GM19351 (cell line): ENCODE data around the gene DHRSX.
"Not testable (repeated sequence)": the region's sequence is repeated elsewhere in the genome, so short reads cannot be mapped to it uniquely, and the experiment has no call there.

Source experiments
- ATAC-seq: cut with Tn5 transposase; IDR thresholded peaks from one replicate; pipeline ENCODE4 v1.9.1; 2021; ENCODE audit warnings: mild to moderate bottlenecking, moderate library complexity; ENCODE audit not compliant: unreplicated experiment

Gene DHRSX

DNA sequence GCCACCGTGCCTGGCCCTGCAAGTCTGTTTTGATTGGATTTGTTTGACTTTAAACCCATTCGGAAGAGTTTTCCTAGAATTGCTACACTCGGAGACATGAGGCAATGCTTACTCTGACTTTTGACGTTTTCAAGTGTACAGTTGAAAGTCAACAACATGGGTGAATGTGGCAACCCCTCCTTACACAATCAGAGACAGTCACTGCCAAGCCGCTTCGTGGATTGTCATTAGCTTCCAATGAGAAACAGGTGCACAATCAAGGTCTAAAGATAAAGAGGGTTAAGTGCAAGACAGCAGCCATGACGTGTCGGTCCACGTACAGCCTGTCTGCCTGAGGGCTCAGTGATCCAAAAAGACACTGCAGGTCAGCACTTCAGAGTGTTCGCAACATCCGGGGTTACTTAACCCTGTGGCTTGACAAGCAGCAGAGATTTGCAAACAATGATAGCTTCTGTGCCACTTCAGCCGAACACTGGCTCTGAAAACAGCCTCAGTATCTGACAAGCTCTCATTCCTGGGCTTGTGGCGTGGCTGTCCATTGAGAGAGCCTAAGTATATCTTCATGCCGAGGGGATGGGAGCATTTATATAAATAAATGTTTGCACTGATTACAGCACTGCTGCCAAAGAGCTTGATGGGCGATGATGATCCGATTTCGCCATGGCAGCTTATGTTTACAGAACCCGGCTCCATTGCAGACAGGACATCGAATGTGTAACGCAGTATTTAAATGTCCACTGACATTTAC lies 180.0 kb downstream of the DHRSX start:
- ATAC-seq = no peak

DNA sequence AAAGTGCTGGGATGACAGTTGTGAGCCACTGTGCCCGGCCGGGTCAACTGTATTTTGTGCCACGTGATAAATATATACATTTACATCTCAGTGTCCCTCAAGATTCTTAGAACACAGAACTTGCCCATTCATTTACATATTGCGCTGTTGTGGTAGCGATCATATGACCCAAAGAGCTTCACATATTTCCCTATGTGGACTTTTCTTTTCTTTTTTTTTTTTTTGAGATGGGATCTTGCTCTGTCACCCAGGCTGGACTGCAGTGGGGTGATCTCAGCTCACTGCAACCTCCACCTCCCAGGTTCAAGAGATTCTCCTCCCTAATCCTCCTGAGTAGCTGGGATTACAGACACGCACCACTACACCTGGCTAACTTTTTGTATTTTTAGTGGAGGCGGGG lies 180.7 kb downstream of the DHRSX start:
- no peak for ATAC-seq

DNA sequence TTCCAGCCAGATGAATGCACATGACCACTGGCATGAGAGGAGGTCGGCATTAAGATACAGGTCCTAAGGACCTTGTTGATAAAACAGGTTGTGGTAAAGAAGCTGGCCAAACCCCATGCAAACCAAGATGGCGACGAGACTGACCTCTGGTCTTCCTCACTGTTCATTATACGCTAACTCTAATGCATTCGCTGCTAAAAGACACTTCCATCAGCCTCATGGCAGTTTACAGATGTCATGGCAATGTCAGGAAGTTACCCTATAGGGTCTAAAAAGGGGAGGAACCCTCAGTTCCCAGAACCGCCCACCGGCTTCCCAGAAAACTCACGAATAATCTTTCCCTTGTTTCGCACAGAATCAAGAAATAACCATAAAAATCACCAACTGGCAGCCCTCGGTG lies 182.4 kb downstream of the DHRSX start:
- no peak for ATAC-seq

DNA sequence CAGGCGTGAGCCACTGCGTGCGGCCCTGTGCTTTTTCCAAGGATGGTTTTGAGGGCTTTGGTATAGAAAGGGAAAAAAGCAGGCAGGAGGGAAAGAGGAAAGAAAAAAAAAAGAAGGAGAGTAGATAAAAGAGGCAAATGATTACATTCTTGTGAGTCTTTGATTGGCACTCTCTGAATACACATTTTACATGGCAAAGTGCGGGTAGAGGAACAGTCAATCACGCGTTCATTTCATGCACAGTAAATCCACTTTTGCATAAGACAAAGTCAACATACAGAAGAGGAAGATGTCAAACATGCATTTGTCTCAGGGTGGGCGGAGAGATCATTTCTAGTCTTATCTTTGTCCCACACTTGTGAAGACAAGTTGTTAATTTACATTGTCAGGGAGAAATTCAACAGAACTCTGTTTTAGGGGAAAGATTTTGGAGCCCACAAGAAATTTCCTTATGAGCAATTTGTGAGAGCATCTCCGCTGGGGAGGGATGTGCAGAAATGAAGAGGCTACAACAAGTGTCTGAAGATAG lies 183.2 kb downstream of the DHRSX start:
- ATAC-seq = no peak

DNA sequence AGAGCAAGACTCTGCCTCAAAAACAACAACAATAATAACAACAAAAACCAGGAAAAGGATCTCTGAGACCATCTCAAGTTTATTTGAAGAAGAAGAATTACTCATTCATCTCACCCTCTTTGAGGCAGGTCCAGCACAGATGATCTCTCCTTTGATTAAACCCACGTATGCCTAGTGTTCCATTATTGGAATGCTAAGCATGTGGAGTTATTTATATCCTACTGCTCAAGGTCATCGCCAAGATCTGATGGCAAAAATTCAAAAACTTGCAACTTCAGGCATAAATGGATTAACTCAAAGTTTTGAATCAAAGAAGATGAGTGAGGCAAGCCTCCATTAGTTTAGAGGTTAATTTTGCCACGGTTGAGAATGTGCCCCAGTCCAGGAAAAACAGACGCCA lies 184.2 kb downstream of the DHRSX start:
- ATAC-seq = no peak

DNA sequence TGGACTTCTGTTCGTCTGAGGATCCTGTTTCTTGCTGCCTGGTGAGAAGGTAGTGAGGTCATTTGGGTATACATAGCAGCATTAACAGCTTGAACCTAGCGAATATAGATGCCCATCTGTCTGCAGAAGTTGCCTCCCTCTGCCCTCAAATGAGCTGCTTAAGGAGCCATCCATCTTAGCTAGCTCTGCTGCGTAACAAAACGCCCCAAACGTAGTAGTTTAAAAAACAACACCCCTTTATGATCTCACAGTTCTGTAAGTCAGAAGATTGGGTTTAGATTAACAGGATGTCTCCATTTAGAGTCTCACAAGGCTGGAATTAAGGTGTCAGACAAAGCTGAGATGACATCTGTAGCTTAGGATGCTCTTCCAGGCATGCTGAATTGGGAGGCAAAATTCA lies 185.3 kb downstream of the DHRSX start:
- ATAC-seq = no peak

DNA sequence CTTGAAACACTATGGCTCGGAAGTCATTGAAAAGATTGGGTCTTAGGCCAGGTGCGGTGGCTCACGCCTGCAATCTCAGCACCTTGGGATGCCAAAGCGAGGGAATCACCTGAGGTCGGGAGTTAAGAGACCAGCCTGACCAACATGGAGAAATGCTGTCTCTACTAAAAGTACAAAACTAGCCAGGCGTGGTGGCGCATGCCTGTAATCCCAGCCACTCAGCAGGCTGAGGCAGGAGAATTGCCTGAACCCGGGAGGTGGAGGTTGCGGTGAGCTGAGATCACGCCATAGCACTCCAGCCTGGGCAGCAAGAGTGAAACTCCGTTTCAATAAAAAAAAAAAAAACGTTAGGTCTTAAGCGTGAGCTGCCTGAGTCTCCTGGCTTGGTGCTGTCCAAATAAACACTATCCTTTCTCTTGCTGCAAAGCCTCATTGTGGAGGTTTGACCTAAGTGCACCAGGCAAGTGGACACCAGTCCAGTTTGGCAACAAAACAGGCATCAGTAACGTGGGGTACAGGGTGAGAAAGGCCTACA lies 185.9 kb downstream of the DHRSX start:
- ATAC-seq = no peak

DNA sequence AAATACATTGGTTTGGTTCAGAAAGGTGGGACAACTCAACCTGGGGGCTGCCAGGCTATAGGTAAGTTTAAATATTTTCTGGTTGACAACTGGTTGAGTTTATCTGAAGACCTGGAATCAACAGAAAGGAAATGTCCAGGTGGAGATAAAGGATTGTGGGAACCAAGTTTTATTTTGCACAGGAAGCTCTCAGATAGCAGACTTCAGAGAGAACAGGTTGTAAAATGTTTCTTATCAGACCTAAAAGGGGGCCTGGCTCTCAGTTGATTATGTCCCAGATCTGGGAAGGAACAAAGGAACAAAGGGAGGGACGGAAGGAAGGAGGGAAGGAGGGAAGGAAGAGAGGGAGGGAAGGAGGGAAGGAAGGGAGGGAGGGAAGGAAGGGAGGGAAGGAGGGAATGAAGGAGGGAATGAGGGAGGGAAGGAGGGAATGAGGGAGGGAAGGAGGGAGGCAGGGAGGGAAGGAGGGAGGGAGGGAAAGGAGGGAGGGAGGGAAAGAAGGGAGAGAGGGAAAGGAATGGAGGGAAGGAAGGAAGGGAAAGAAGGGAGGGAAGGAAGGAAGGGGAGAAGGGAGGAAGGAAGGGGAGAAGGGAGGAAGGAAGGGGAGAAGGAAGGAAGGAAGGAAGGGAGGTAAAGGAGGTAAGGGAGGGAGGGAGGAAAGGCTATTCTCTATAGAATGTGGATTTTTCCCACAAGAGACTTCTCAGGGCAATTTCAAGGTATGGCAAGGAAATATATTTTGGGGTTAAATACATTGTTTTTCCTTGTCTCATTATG lies 186.7 kb downstream of the DHRSX start:
- no peak for ATAC-seq

DNA sequence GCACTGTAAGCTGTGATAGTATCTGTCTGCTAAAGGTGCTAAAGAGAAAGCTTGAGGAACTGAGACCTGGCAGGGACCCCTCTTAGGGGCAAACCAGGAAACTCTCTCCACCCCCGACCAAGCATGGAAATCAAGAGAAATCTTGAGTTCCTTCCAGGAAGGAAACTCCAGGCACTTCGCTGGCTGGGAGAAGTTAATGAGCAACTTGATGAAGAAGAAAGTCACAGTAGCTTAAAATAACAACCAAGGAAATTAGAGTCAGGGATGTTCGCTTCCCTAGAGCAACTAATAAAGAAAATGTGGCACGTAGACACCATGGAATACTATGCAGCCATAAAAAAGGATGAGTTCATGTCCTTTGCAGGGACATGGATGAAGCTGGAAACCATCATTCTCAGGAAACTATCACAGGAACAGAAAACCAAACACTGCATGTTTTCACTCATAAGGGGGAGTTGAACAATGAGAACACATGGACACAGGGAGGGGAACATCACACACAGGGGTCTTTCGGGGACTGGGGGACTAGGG lies 188.7 kb downstream of the DHRSX start:
- ATAC-seq = not testable (repeated sequence)

DNA sequence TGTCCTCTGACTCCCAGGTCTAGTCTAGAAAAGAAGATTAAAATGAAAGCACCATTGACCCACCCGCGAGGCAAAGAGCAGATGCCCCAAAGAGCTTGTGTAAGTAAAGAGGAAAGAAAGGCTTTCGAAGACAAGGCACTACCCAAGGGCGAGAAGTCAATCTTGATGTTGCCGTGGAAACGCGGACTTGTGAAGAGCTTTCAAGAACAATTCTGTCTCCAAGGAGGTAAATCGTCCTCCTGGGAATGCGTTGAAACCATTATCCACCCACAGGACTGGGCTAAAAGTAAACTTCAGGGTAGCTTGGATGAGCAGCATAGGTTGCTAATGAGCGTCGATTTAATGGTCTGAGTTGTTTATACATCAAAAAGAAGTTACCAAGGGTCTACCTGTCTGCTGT lies 189.3 kb downstream of the DHRSX start:
- ATAC-seq = no peak

DNA sequence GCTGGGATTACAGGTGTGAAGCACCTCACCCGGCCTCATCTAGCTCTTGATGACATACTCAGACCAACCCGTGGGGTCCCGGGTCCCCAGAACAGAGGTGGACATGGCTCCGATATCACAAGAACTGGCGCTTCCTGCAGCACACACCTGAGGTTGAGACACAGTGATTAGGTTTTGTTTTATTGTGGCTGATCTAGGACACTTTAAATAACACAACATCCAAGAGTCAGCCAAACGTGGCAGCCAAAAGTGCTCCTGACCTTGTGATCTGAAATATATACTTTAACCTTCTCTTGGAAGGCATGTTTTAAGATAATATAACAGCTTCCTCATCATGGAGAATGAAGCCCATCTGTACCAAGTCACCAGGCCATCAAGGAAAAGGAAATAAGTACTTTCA lies 198.9 kb downstream of the DHRSX start:
- ATAC-seq = no peak

DNA sequence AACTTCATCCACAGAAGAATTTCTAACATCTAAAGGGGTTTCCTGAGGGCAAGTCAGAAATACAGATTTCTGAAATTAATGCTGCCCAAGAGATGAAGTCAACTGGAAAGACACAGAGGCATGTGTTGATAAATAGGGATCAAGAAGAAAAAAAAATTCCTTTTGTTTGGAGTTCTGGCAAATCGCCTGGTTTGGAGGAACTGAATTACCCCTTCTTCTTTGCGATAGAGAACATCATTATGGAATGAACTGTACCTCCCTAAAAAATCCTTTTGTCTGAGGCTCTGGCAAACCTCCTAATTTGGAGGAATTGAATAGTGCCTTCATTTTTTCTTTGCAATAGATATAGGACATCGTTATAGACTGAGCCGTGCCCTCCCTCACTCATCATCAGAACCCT lies 200.9 kb downstream of the DHRSX start:
- ATAC-seq = no peak

DNA sequence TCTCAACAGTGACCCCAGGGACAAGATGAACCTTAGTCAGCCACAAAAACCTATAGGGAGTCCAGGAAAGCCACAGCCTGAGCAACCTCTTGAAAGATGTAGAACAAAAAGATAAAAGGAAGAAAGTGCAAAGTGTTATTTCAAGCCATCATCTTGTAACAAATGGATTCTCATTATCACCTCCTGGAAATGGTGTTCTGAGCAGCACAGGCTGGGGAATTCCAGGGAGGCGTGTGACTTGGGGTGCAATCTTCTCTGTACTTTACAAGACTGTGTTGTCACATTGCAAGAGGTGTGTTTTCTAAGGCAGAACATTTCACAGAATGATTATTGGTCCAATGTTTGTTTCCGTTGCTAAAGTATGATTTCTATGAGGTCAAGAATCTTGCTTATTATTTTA lies 214.0 kb downstream of the DHRSX start:
- ATAC-seq = no peak

DNA sequence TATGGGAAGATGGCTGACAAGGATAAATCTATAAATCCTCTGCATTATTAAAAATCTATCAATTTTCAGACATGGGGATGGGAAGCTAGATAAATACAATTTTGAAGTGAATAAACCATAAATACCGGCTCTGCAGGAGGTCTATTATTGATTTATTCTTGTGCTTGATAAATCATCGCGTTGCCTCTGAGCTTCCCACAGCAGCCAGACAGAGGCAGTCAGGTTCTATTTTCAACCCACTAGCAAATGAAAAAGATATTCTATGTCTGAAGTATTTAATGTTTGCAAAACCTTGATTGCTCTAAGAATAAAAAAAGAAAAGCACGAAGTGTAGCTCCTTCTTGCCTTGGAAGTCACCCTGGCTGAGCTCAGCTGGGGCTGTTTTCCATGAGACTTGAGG lies 216.2 kb downstream of the DHRSX start:
- no peak for ATAC-seq

DNA sequence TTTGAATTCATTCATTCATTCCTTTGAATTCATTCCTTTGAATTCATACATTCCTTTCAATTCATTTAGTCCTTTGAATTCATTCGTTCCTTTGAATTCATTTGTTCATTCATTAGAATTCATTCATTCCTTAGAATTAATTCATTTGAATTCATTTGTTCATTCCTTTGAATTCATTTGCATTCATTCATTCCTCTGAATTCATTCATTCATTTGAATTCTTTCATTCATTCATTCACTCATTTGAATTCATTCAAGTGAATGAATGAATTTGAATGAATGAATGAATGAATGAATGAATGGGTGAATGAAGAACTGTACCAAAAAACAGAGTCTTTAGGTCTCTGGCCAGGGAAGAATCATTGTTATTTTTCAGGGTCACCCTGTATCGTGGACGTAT lies 216.6 kb downstream of the DHRSX start:
- ATAC-seq = no peak

DNA sequence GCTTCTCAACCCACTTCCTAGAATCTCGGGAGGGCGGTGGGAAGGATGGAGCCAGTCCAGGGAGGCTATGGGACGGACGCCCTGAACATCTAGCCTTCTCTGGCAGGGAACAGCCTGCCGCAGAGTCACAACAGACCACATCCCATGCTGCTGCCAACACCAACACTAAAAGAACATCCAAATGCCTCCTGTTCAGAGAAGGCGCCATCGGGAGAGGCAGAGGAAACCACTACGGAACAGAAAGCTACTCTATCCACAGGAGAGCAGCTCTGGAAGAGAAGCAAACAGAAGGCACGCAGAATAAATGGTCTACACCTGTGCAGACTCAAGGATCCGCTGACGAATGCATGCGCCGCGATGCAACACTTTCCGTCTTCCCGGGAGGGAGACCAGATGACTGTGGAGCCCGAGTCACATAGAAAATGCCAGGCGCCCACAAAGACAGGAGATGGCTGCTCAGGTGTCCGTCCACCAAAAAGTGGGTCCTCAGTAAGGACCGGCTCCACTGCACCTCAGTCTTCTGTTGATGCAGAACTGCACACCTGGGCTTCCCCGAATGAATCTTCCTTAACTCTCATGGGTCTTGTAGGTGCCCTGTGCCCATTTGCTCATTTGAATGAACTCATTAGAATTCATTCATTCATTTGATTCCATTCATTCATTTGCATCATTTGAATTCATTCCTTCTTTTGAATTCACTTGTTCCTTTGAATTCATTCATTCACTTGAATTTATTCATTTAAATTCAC lies 217.5 kb downstream of the DHRSX start:
- ATAC-seq = no peak

DNA sequence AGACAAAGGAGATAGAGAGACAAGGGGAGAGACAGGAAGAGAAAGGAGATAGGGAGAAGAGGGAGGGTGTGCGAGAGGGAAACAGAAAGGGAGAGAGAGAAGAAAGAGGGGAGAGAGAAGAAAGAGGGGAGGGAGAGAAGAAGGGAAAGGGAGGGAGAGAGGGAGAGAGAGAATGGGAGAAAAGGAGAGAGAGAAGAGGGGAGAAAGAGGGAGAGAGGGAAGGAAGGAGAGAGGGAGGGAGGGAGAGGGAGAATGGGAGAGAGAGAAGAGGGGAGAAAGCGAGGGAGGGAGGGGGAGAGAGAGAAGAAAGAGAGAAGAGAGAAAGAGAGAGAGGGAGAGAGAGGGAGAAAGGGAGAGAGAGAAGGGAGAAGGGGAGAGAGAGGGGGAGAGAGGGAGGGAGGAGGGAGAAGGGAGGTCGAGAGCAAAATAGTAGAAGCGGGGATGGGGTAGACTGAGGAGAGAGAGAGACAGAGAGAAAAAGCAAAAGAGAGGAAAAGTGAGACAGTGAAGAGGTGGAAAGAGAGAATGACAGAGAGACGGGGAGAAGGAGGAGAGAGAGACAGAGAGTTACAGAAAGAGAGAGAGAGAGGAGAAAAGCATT lies 218.2 kb downstream of the DHRSX start:
- ATAC-seq = no peak

DNA sequence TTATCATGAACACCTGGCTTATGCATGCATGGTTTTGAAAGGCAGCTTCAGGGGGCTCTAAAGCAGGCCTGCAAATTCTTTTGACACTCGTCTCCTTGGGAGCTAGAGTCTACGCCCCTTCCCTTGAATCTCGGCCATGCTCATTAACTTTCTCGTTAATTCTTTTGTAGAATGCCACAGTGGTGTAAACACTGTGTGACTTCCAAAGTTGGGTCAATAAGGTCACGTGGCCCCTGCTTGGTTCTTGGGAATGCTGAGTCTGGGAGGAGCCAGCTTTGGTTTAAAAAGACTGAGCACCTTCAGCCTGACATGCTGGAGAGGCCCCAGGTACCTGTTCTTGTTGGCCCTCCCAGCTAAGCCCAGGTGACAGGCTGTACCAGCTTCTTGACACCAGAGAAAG lies 228.4 kb downstream of the DHRSX start:
- no peak for ATAC-seq

DNA sequence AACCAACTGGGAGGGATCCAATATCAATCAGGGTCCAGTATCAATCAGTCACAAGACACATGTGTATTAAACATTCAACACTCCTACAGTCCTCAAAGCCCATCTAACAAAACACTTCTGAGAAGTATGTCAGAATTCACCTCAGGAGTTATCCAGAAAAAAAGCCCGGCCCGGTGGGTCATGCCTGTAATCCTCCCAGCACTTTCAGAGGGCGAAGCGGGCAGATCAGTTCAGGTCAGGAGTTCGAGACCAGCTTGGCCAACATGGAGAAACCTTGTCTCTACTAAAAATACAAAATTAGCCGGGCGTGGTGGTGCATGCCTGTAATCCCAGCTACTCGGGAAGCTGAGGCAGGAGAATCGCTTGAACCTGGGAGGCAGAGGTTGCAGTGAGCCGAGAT lies 229.2 kb downstream of the DHRSX start:
- ATAC-seq = not testable (repeated sequence)

DNA sequence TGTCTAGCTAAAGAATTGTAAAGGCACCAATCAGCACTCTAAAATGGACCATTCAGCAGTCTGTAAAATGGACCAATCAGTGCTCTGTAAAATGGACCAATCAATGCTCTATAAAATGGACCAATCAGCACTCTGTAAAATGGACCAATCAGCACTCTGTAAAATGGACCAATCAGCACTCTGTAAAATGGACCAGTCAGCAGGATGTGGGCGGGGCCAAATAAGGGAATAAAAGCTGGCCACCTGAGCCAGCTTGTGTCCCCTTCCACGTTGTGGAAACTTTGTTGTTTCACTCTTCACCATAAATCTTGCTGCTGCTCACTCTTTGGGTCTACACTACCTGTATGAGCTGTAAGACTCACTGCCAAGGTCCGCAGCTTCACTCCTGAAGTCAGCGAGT lies 230.0 kb downstream of the DHRSX start:
- not testable (repeated sequence) for ATAC-seq

DNA sequence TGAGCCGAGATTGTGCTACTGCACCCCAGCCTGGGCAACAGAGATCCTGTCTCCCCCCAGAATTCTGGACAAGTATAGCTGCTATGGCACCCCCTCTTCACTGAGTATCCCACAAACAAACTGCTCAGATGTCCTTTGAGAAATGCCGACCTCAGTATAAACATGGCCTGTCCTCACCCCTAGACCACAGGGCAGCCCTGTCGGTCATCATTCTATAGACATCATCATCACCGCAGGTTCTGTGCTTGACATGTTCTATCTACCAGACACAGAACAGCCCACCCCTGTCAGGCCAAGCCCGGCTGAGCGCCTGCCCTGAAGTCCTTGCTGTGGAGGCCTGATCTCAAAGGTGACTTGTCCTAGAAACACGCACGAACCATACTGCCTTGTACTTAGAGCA lies 232.9 kb downstream of the DHRSX start:
- no peak for ATAC-seq
